ENCODE data around the gene STEAP4. TPM values are rescaled to one million over a fixed set of nuclear protein-coding genes. Genes with fewer than 3 reads are reported as not detected.

STEAP4 gene
- total RNA-seq, 1 donor, result 5.4 TPM

DNA sequence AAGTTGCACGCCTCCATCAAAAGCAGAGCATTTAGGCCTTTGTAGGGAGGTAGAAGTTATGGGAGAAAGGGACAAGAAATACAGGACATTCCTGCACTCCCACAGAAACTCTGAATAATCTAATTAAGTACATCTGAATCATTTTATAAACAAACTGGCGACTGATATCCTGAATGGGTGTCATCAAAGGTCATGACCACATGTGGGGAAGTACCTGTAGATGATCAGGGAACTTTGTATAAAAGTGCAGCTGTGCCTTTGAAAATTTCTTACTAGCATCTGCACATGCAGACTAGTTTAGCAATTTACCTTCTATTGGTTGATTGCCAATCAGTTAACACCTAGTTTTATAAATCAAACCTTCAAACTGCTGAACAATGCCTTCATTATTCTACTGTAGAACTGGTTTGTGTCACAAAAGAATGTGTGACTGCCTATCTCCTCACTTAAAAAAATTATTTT lies 17.1 kb downstream of the STEAP4 start:
- DNase-seq (ENCODE audit: insufficient read length, low spot score, missing footprints), result no peak
- TF ChIP-seq CTCF (IDR thresholded peaks at IDR 0.05; ENCODE audit: extremely low read depth, low read depth, low read length), result no peak
- Histone ChIP-seq H4K20me1 (ENCODE audit: insufficient read depth, low read length) (no peaks in the 10 kb centered on the region), H3K4me1 (ENCODE audit: insufficient read depth, low read length) (no peaks in the 10 kb centered on the region), H3K9me3 (ENCODE audit: low read depth, low read length) (no peaks in the 10 kb centered on the region), H3K4me3 (ENCODE audit: insufficient read depth, low read length) (no peak overlapping the region), H3K79me2 (ENCODE audit: insufficient read depth, low read length) (no peaks in the 10 kb centered on the region), H3K27ac (ENCODE audit: low read depth, low read length) (no peak overlapping the region), H3K27me3 (ENCODE audit: insufficient read depth, low read length) (no peaks in the 10 kb centered on the region), H3K36me3 (ENCODE audit: insufficient read depth, low read length) (no peaks in the 10 kb centered on the region), H2AFZ (ENCODE audit: low read length) (no peak overlapping the region), H3K4me2 (ENCODE audit: insufficient read depth, low read length) (no peak overlapping the region)

GRCh38 chr7:88281749-88282148 lies 24.9 kb downstream of the STEAP4 start:
- Histone ChIP-seq H3K27ac (ENCODE audit: low read depth, low read length) (no peak overlapping the region), H2AFZ (ENCODE audit: low read length) (no peak overlapping the region), H3K4me2 (ENCODE audit: insufficient read depth, low read length) (no peak overlapping the region), H3K27me3 (ENCODE audit: insufficient read depth, low read length) (no peaks in the 10 kb centered on the region), H3K9me3 (ENCODE audit: low read depth, low read length) (no peaks in the 10 kb centered on the region), H3K36me3 (ENCODE audit: insufficient read depth, low read length) (no peaks in the 10 kb centered on the region), H3K4me3 (ENCODE audit: insufficient read depth, low read length) (no peak overlapping the region), H4K20me1 (ENCODE audit: insufficient read depth, low read length) (no peaks in the 10 kb centered on the region), H3K4me1 (ENCODE audit: insufficient read depth, low read length) (no peaks in the 10 kb centered on the region), H3K79me2 (ENCODE audit: insufficient read depth, low read length) (no peaks in the 10 kb centered on the region)
- DNase-seq (ENCODE audit: insufficient read length, low spot score, missing footprints), result no peak
- no peak for TF ChIP-seq CTCF (IDR thresholded peaks at IDR 0.05; ENCODE audit: extremely low read depth, low read depth, low read length)

DNA sequence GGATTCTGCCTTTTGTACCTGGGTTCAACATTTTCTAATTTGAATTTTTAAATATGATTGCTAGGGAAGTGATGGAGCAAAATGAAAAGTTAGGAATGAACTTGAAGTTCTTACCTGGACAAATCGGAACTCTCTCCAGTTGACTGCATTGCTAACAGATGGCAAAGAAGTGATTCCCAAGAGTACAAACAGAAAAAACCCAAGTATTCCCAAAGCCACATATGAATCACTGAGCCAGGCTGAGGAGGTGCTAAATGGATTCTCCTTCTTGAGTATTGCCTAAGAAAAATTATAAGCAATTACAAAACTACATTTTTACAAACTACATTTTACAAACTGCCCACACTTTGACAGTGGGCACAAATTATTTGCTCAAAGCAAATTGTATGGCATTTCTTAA lies 25.9 kb downstream of the STEAP4 start:
- no peak for DNase-seq (ENCODE audit: insufficient read length, low spot score, missing footprints)

DNA sequence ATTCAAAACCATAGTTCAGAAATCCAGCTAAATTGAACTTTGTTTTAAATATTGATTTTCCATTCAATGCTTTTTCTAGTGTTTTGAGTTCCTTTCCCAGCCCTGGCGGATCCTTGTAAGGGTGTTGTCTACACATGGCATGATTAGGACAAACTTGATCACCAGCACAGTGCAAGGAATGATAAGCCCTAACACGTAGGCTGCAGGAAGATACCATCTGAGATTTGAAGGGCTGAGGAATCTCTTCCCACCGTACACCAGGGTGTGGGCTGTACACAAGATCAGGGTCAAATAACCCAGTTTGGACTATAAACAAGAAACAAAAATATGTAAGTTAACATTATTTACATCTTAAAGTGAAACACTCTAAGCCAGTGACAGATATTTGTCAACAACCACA lies 27.4 kb downstream of the STEAP4 start:
- Histone ChIP-seq H3K27ac (ENCODE audit: low read depth, low read length) (no peak overlapping the region), H3K79me2 (ENCODE audit: insufficient read depth, low read length) (no peaks in the 10 kb centered on the region), H3K36me3 (ENCODE audit: insufficient read depth, low read length) (no peaks in the 10 kb centered on the region), H3K27me3 (ENCODE audit: insufficient read depth, low read length) (no peaks in the 10 kb centered on the region), H3K4me3 (ENCODE audit: insufficient read depth, low read length) (no peak overlapping the region), H3K4me2 (ENCODE audit: insufficient read depth, low read length) (no peak overlapping the region), H3K9me3 (ENCODE audit: low read depth, low read length) (no peaks in the 10 kb centered on the region), H4K20me1 (ENCODE audit: insufficient read depth, low read length) (no peaks in the 10 kb centered on the region), H3K4me1 (ENCODE audit: insufficient read depth, low read length) (no peaks in the 10 kb centered on the region), H2AFZ (ENCODE audit: low read length) (no peak overlapping the region)
- no peak for TF ChIP-seq CTCF (IDR thresholded peaks at IDR 0.05; ENCODE audit: extremely low read depth, low read depth, low read length)
- no peak for DNase-seq (ENCODE audit: insufficient read length, low spot score, missing footprints)

More for the DNA sequence above, 25.9 kb downstream of the STEAP4 start:
- Histone ChIP-seq H3K36me3 (ENCODE audit: insufficient read depth, low read length) (no peaks in the 10 kb centered on the region), H3K4me1 (ENCODE audit: insufficient read depth, low read length) (no peaks in the 10 kb centered on the region), H2AFZ (ENCODE audit: low read length) (no peak overlapping the region), H3K27me3 (ENCODE audit: insufficient read depth, low read length) (no peaks in the 10 kb centered on the region), H3K79me2 (ENCODE audit: insufficient read depth, low read length) (no peaks in the 10 kb centered on the region), H3K27ac (ENCODE audit: low read depth, low read length) (no peak overlapping the region), H4K20me1 (ENCODE audit: insufficient read depth, low read length) (no peaks in the 10 kb centered on the region), H3K4me3 (ENCODE audit: insufficient read depth, low read length) (no peak overlapping the region), H3K9me3 (ENCODE audit: low read depth, low read length) (no peaks in the 10 kb centered on the region), H3K4me2 (ENCODE audit: insufficient read depth, low read length) (no peak overlapping the region)
- TF ChIP-seq CTCF (IDR thresholded peaks at IDR 0.05; ENCODE audit: extremely low read depth, low read depth, low read length), result no peak
